CD14-positive monocyte (primary cell): ENCODE data around the gene ZBTB14. TPM values are rescaled to one million over a fixed set of nuclear protein-coding genes. Genes with fewer than 3 reads are reported as not detected.

Experiments used
- DNase-seq, 3 donors: peaks; one replicate each; pipeline ENCODE4 v3.0.0-alpha.2; 2011 to 2022
- H2AFZ ChIP-seq: 2 replicates; pipeline ENCODE4 v1.6.0; 2012; ENCODE audit warnings: mild to moderate bottlenecking, low read depth, low read length, inconsistent platforms; ENCODE audit not compliant: insufficient read depth, poor library complexity, severe bottlenecking
- H3K27ac ChIP-seq, 2 donors: 1 replicate in 1 of 2; 2 replicates in 1 of 2; pipeline ENCODE4 v1.5.1; 2012 to 2013; ENCODE audit warnings: low read length in 2 of 2, control low read depth in 1 of 2, inconsistent platforms in 1 of 2, low read depth in 1 of 2, mild to moderate bottlenecking in 1 of 2
- H3K27me3 ChIP-seq, 2 donors: one replicate each; pipeline versions ENCODE4 v1.6.0 to v1.6.1; 2011 to 2013; ENCODE audit warnings: low read length in 2 of 2; ENCODE audit not compliant: control insufficient read depth in 2 of 2, insufficient read depth in 2 of 2
- H3K36me3 ChIP-seq, 2 donors: replicated peaks in 1 of 2; 1 replicate in 1 of 2; 2 replicates in 1 of 2; pipeline versions ENCODE4 v1.5.1 to v1.6.1; 2012 to 2013; ENCODE audit warnings: low read length in 2 of 2, control low read depth in 1 of 2, inconsistent platforms in 1 of 2, mild to moderate bottlenecking in 1 of 2; ENCODE audit not compliant: insufficient read depth in 2 of 2, control insufficient read depth in 1 of 2
- H3K4me1 ChIP-seq, 2 donors: 1 replicate in 1 of 2; 2 replicates in 1 of 2; pipeline versions ENCODE4 v1.5.1 to v1.6.1; 2012 to 2013; ENCODE audit warnings: low read length in 2 of 2, control low read depth in 1 of 2, inconsistent platforms in 1 of 2, mild to moderate bottlenecking in 1 of 2, moderate library complexity in 1 of 2; ENCODE audit not compliant: insufficient read depth in 2 of 2, control insufficient read depth in 1 of 2
- H3K4me2 ChIP-seq: replicated peaks from 2 replicates; pipeline ENCODE3; 2012; ENCODE audit warnings: low read length, moderate library complexity, mild to moderate bottlenecking; ENCODE audit not compliant: poor library complexity, severe bottlenecking; ENCODE audit errors: extremely low read depth
- H3K4me3 ChIP-seq, 3 experiments: fragments of 200-600 bp in 1 of 3; sonication (generic) in 1 of 3; replicated peaks in 1 of 3; 1 replicate in 2 of 3; 2 replicates in 1 of 3; pipeline ENCODE4 v1.5.1; 2011 to 2013; ENCODE audit warnings: low read length in 3 of 3, mild to moderate bottlenecking in 3 of 3, control low read depth in 2 of 3, low read depth in 2 of 3, inconsistent platforms in 1 of 3, moderate library complexity in 1 of 3
- H3K79me2 ChIP-seq: 2 replicates; pipeline ENCODE4 v1.6.0; 2012; ENCODE audit warnings: mild to moderate bottlenecking, control low read depth, inconsistent platforms, low read length, moderate library complexity; ENCODE audit not compliant: insufficient read depth
- H3K9ac ChIP-seq: 2 replicates; pipeline ENCODE4 v1.6.0; 2017; ENCODE audit warnings: low read length, mild to moderate bottlenecking; ENCODE audit not compliant: insufficient read depth, poor library complexity, severe bottlenecking
- H3K9me3 ChIP-seq, 2 donors: replicated peaks in 1 of 2; 1 replicate in 1 of 2; 2 replicates in 1 of 2; pipeline versions ENCODE4 v1.5.1 to v1.6.1; 2012 to 2013; ENCODE audit warnings: low read length in 2 of 2, control low read depth in 1 of 2; ENCODE audit not compliant: control insufficient read depth in 1 of 2, insufficient read depth in 1 of 2
- H4K20me1 ChIP-seq: 2 replicates; pipeline ENCODE4 v1.6.0; 2012; ENCODE audit warnings: mild to moderate bottlenecking, low read length, control low read depth, moderate library complexity; ENCODE audit not compliant: insufficient read depth
- H3K27ac Mint-ChIP-seq, 7 donors: one replicate each; pipeline ENCODE4 v1.8.0; 2020; ENCODE audit warnings: mild to moderate bottlenecking in 7 of 7, mixed read lengths in 7 of 7, moderate library complexity in 6 of 7, inconsistent platforms in 2 of 7
- H3K27me3 Mint-ChIP-seq, 3 donors: one replicate each; pipeline ENCODE4 v1.8.0; 2021 to 2022; ENCODE audit warnings: low read depth in 3 of 3, mild to moderate bottlenecking in 3 of 3, mixed read lengths in 3 of 3, moderate library complexity in 3 of 3, inconsistent platforms in 1 of 3
- H3K36me3 Mint-ChIP-seq, 2 donors: one replicate each; pipeline ENCODE4 v1.8.0; 2020; ENCODE audit warnings: mixed read lengths in 2 of 2, inconsistent platforms in 1 of 2, mild to moderate bottlenecking in 1 of 2
- H3K4me1 Mint-ChIP-seq: one replicate; pipeline ENCODE4 v1.8.0; 2020; ENCODE audit warnings: mild to moderate bottlenecking, mixed read lengths
- H3K4me3 Mint-ChIP-seq, 2 donors: one replicate each; pipeline ENCODE4 v1.8.0; 2020; ENCODE audit warnings: mild to moderate bottlenecking in 2 of 2, mixed read lengths in 2 of 2, moderate library complexity in 1 of 2
- H3K9me3 Mint-ChIP-seq, 7 donors: one replicate each; pipeline ENCODE4 v1.8.0; 2020 to 2022; ENCODE audit warnings: mixed read lengths in 7 of 7, mild to moderate bottlenecking in 6 of 7, moderate library complexity in 6 of 7, inconsistent platforms in 2 of 7
- WGBS: methylation state at CpG from one replicate; pipeline ENCODE4 v1.1.5; 2013; ENCODE audit warnings: missing lambda C conversion rate; ENCODE audit not compliant: insufficient coverage; 5-methylcytosine and 5-hydroxymethylcytosine counted together
- intact Hi-C, 2 donors: fragments of 100-400 bp; cut with micrococcal nuclease; formaldehyde crosslinking; loops; one replicate each; pipeline versions ENCODE4 v1.15.0 to v1.15.1; 2023
- polyA plus RNA-seq, 3 donors: library from polyadenylated mRNA; depleted of rRNA in 1 of 3; unstranded in 2 of 3; stranded (reverse) in 1 of 3; fragments of 300-500 nt in 2 of 3; fragments of >200 nt in 1 of 3; fragmentation: Illumina TruSeq in 2 of 3; gene quantifications; 1 replicate in 2 of 3; 2 replicates in 1 of 3; pipeline ENCODE4 v1.2.3, GENCODE V29; 2012 to 2021
- TF ChIP-seq, protein P1 (sequence below): fragments of 200-600 bp; IDR thresholded peaks from one replicate; pipeline ENCODE4 v1.8.0; 2022; ENCODE audit warnings: antibody characterized with exemption, mild to moderate bottlenecking

Gene ZBTB14
- polyA plus RNA-seq, 3 donors: 6.8 to 10.0 (median 7.5) TPM

DNA sequence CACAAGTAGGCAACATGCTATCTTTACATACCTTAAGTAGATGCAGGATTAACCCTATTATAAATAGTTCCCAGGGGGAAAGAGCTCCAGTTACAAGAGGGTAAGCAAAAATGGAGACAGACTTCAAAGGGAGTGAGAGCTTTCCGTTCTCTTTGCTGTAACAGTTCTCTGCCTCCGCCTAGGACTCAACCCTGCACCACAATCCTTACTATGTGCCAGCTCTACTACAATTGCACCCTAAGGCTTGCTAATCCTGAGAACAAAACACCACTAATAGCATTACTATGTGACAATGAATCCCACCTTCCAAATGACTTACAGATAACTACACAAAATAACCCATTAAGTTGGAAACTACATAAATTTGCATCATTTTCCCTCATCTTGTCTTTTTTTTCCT lies 7.7 kb downstream of the ZBTB14 start:
- Histone ChIP-seq H3K36me3 (peaks cover 24 to 31% of the 10 kb centered on the region in 2 donors), H3K4me2 (no peak overlapping the region), H3K4me3 (no peak overlapping the region), H3K27ac (no peak overlapping the region), H3K27me3 (no peaks in the 10 kb centered on the region), H3K4me1 (no peaks in the 10 kb centered on the region), H4K20me1 (no peaks in the 10 kb centered on the region), H3K9me3 (no peaks in the 10 kb centered on the region), H3K9ac (no peak overlapping the region), H2AFZ (no peak overlapping the region), H3K79me2 (peaks cover 7% of the 10 kb centered on the region)
- intact Hi-C loops: no loop called here
- no peaks in the 10 kb centered on the region for H3K9me3 Mint-ChIP-seq
- no peaks in the 10 kb centered on the region for H3K27me3 Mint-ChIP-seq
- TF ChIP-seq, protein P1, sequence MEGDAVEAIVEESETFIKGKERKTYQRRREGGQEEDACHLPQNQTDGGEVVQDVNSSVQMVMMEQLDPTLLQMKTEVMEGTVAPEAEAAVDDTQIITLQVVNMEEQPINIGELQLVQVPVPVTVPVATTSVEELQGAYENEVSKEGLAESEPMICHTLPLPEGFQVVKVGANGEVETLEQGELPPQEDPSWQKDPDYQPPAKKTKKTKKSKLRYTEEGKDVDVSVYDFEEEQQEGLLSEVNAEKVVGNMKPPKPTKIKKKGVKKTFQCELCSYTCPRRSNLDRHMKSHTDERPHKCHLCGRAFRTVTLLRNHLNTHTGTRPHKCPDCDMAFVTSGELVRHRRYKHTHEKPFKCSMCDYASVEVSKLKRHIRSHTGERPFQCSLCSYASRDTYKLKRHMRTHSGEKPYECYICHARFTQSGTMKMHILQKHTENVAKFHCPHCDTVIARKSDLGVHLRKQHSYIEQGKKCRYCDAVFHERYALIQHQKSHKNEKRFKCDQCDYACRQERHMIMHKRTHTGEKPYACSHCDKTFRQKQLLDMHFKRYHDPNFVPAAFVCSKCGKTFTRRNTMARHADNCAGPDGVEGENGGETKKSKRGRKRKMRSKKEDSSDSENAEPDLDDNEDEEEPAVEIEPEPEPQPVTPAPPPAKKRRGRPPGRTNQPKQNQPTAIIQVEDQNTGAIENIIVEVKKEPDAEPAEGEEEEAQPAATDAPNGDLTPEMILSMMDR: no peak
- WGBS: 100% methylated on average over 1 of the region's 2 CpGs
- H3K27ac Mint-ChIP-seq: no peak overlapping the region
- peaks cover 29 to 41% of the 10 kb centered on the region in 2 donors for H3K36me3 Mint-ChIP-seq
- no peaks in the 10 kb centered on the region for H3K4me1 Mint-ChIP-seq
- no peak overlapping the region for H3K4me3 Mint-ChIP-seq
- DNase-seq: no peak

DNA sequence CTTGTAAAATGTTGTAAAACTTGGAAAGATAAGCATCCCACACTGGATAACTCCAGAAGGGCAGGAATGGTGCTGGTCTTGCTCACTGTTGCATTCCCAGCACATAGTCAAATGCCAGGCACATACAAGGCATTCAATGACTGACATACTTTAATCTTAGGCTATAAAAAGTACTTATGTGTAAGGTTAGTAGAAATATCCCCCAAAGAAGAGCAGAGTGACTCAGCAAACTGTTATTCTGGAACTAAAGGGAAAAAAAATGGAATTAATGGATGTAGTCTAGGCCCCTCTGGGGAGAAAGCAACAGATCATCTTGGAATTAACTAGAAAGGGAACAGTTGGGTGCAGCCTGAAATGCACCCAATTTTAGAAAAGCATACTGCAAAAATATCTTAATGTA lies 9.0 kb downstream of the ZBTB14 start:
- no peak overlapping the region for H3K27ac Mint-ChIP-seq
- no peaks in the 10 kb centered on the region for H3K79me2 ChIP-seq
- TF ChIP-seq, protein P1: no peak

More for the DNA sequence above, 9.0 kb downstream of the ZBTB14 start:
- H2AFZ ChIP-seq: no peak overlapping the region
- H3K27ac ChIP-seq: no peak overlapping the region
- H3K4me1 ChIP-seq: no peaks in the 10 kb centered on the region
- no peaks in the 10 kb centered on the region for H3K4me1 Mint-ChIP-seq
- H3K9me3 Mint-ChIP-seq: peaks cover 0 to 2% (median 0%) of the 10 kb centered on the region in 7 donors
- H3K27me3 ChIP-seq: no peaks in the 10 kb centered on the region
- H3K4me3 ChIP-seq: no peak overlapping the region
- H4K20me1 ChIP-seq: no peaks in the 10 kb centered on the region
- no peak overlapping the region for H3K4me2 ChIP-seq
- peaks cover 14 to 18% of the 10 kb centered on the region in 2 donors for H3K36me3 ChIP-seq
- no peak overlapping the region for H3K4me3 Mint-ChIP-seq
- no peak overlapping the region for H3K9ac ChIP-seq
- no peaks in the 10 kb centered on the region for H3K27me3 Mint-ChIP-seq
- no peak for DNase-seq
- no peaks in the 10 kb centered on the region for H3K9me3 ChIP-seq
- intact Hi-C loops: no loop called here
- peaks cover 21 to 33% of the 10 kb centered on the region in 2 donors for H3K36me3 Mint-ChIP-seq
